ENCODE measurements around the gene SMIM38.

GRCh38 chr11:69115586-69116560 lies 39.9 kb upstream of the SMIM38 start:
- TF ChIP-seq CTCF (IDR thresholded peaks at IDR 0.05) (no peak), ZFX (IDR thresholded peaks at IDR 0.05; ENCODE audit: borderline replicate concordance) (no peak)
